GM19043 (cell line): Measurements from ENCODE around the gene SLC46A1.
"Not testable (repeated sequence)": the region's sequence is repeated elsewhere in the genome, so short reads cannot be mapped to it uniquely, and the experiment has no call there.

Experiments
- ATAC-seq: cut with Tn5 transposase; IDR thresholded peaks from one replicate; pipeline ENCODE4 v1.9.1; 2021; ENCODE audit warnings: low read depth; ENCODE audit not compliant: unreplicated experiment

The SLC46A1 gene

GRCh38 chr17:28405632-28406472, at the start of gene SLC46A1:
Gene SLC46A1, minus strand, starts transcription at chr17:28406212. Its CDS starts 98 bp downstream, at chr17:28406114.
- ATAC-seq = no peak

DNA sequence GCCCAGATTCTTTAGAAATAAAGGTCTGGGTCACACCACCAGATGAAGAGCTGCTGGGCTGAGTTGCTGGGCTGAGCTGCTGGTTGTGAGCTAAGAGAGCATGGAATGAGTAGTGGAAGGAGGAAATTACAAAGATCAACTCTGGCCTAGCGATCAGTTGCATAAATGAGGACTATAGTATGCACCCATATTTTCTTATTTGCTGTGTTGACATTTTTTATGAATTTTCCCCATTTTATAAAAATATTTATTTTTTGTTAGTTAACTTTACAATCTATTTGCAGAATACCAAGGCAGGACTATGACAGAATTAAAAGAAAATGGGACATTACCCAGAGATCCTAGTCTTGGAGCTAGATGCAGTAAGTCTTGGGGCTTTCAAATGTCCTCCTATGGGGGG, 43.8 kb upstream of the SLC46A1 start:
- ATAC-seq = no peak

GRCh38 chr17:28447396-28447760, 41.4 kb upstream of the SLC46A1 start:
- no peak for ATAC-seq

DNA sequence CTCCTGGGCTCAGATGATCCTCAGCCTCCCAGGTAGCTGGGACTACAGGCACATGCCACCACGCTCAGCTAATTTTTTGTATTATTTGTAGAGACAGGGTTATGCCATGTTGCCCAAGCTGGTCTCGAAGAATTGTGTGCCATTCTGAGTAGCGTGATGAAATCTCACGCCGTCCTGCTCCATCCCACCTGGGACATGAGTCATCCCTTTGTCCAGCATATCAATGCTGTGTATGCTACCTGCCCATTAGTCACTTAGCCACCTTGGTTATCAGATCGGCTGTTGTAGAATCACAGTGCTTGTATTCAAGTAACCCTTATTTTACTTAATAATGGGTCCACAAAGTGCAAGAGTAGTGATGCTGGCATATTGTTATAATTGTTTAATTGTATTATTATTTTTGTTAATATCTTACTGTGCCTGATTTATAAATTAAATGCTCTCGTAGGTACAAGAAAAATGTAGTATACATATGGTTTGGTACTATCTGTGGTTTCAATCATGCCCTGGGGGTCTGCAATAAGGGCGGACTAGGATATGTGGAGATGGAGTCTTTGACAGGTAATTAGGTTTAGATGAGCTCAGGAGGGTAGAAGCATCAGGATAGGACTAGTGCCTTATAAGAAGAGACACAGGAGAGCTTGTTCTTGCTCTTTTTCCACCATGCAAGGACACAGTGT, 40.8 kb upstream of the SLC46A1 start:
- no peak for ATAC-seq

DNA sequence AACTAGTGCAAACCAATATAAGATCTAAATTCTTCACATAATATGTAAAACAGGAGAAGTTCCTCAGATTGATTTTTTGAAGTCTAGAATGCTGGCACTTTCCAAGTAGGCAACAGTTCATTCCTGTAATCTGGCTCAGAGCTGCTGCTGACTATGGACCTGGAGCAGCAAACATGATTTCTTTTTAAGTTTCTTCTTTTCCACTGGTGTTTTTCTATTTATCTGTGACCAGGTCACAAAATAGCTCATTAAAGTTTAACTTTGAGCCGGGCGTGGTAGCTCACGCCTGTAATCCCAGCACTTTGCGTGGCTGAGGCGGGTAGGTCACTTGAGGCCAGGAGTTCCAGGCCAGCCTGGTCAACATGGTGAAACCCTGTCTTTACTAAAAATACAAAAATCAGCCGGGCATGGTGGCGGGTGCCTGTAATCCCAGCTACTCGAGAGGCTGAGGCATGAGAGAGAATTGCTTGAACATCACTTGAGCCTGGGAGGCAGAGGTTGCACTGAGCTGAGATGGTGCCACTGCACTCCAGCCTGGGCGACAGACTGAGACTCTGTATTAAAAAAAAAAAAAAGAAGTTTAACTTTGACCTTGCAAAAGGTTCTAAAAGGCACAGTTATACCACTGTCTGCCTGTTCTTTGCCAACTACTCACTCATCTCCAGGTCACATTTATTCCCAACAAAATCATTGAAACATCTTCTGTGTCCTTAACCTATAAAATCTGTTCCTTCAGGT, 38.1 kb upstream of the SLC46A1 start:
- ATAC-seq = no peak

DNA sequence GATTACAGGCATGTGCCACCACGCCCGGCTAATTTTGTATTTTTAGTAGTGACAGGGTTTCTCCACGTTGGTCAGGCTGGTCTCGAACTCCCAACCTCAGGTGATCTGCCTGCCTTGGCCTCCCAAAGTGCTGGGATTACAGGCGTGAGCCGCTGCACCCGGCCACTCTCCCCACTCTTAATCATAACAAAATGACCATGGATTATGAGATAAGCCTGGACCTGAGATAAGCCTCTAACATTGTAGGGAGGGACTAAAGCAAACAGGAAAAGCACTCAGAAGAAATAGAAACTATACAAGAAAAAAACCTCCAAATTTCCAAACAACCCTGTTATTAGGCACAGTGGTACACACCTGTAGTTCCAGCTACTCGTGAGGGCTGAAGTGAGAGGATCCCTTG, 28.3 kb upstream of the SLC46A1 start:
- not testable (repeated sequence) for ATAC-seq

DNA sequence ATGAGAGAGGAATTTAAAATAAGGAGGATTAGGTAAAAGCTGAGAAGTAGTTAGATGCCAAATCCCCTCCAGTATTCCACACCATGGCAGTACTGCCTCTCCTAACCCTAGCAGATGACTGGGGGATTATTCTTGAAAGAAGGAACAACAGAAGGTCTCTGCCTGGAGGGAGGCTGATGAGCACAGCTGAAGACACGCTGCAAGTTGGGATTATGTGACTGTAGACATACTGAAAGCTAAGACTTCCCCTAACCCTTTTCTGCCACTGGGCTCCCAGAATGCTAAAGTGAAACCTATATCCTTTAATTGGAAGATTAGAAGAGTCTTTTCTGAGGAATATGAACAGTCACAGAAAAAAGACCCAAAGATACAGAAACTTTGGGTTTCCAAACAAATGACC, 27.7 kb upstream of the SLC46A1 start:
- ATAC-seq = no peak

DNA sequence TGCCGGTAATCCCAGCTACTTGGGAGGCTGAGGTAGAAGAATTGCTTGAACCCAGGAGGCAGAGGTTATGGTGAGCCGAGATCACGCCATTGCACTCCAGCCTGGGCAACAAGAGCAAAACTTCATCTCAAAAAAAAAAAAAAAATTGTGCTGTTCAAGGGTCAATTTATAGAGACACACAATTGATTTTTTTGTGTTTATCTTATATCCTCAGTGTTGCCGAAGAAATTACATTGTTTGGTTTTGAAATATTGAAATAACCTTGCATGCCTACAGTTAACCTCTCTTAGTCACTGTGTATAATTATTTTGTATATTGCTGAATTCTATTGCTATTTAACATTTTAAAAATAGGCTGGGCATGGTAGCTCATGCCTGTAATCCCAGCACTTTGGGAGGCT, 22.0 kb upstream of the SLC46A1 start:
- not testable (repeated sequence) for ATAC-seq

GRCh38 chr17:28427371-28427770, 21.4 kb upstream of the SLC46A1 start:
- ATAC-seq = no peak

DNA sequence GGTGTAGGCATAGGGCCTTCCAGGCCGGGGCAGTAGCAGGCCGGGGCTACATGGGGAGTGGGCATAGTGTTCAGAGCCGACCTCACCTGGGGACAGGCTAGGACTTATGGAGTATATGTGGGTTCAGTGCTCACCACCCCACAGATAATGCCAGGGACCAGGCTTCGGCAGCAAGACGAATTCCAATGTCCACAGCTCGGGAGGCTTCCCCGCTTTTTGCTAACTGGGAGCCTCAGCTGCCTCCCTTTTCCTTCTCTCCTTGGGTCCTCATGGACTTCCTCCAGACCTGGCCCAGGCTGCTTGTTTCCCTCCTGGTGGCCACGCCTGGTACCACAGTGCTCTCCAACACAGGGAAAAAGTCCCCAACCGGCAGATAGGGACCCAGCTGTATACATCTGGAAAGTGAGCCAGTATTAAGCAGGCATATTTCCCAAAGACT, 20.1 kb upstream of the SLC46A1 start:
- ATAC-seq = no peak

- ATAC-seq = no peak
Measured at GRCh38 chr17:28425206-28425605, 19.2 kb upstream of the SLC46A1 start.

GRCh38 chr17:28421787-28422305, 15.8 kb upstream of the SLC46A1 start:
- no peak for ATAC-seq

- no peak for ATAC-seq
Measured at GRCh38 chr17:28416703-28417311, 10.8 kb upstream of the SLC46A1 start.

- ATAC-seq = no peak
Measured at GRCh38 chr17:28415886-28416285, 9.9 kb upstream of the SLC46A1 start.

- ATAC-seq = no peak
Measured at GRCh38 chr17:28413804-28414203, 7.8 kb upstream of the SLC46A1 start.

- ATAC-seq = no peak
Measured at GRCh38 chr17:28412099-28412498, 6.1 kb upstream of the SLC46A1 start.

DNA sequence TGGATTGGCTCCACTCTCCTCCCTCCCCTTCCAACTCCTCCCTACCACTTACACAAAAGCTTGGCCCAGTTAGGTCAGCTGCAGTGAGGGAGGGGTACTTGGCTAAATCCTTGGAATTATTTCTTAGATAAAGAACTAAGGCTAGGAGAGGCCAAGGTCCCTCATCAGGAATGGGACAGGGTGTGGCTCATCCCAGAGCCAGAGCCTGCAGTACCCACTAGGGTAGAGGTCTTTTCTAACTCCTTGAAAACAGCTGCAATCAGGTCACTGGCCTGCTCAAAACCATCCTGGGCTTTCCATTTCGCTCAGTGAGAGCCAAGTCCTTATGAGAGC, 1.9 kb upstream of the SLC46A1 start:
- no peak for ATAC-seq

DNA sequence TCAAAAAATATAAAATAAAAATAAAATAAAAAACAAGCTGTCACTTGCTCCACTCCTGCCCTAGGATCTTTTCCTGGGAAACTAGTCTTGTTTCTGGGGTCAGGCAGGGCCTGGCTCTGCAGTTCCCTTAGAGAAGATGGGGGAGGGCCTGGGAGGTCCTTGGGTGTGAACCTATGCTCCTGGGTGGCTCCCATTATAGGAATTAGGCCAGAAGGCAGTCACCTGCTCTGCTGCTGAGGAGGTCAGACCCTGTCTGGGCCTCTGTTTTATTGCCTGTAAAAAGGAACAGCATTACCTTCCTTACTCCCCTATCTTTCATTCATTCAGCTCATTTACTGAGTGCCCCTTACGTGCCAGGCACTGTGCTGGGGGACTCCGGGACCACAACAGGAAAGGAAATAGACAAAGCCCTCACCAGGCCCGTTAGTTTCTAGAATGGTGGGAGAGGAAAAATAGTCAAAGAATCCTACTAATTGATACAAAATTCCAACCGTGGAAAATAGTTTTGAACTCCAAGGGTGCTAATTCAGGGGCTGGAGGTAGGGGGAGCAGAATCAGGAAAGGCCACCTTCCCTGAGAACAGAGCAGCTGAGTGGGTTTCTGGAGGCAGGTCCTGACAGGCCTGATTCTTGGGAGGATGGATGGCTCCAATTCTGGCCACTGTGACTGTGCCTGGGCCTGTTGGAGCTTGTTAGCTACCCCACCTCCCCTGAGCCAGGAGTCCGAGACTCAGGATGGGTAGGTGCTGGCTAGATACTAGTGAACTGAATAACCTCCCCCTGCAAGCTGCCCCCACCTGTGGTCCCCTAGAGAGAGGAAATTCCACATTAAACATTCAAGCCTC, 1.3 kb upstream of the SLC46A1 start:
- no peak for ATAC-seq

DNA sequence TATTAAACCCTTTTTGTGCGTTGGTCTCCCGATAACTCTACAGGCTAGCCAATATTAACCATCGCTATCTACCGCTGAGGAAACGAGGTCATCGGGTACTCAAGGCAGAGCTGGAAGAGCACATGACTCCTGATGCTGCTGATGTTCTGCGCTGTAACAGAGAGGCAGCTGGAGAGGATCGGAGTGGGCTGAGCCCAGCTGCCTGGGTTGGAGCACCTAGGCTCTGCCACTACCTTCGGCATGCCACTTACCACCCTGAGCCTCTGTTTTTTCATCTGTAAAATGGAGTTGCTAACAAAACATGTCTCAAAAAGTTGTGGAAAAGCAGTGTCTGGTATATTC, 432 bp upstream of the SLC46A1 start:
- no peak for ATAC-seq
